Neural cell (in vitro differentiated cells): ENCODE data around the gene XXYLT1.

ENCODE experiments used
- EP300 ChIP-seq: fragments of 450-650 bp; conservative IDR thresholded peaks from 2 replicates; pipeline ENCODE4 v1.6.1; 2014; ENCODE audit warnings: antibody characterized with exemption, mild to moderate bottlenecking, moderate library complexity; ENCODE audit not compliant: poor library complexity, severe bottlenecking
- EZH2 ChIP-seq: fragments of 200-600, 300-800 bp; shearing (Covaris generic), sonication (generic); IDR thresholded peaks from 2 replicates; pipeline ENCODE4 v1.6.1; 2014; ENCODE audit warnings: antibody characterized with exemption, low read length, borderline replicate concordance, mild to moderate bottlenecking; ENCODE audit not compliant: insufficient read depth, poor library complexity, severe bottlenecking
- POLR2AphosphoS5 ChIP-seq: IDR thresholded peaks from 2 replicates; pipeline ENCODE4 v1.6.1; 2012
- RAD21 ChIP-seq: fragments of 450-650 bp; conservative IDR thresholded peaks from 2 replicates; pipeline ENCODE4 v1.6.1; 2014; ENCODE audit warnings: antibody characterized with exemption, mild to moderate bottlenecking, moderate library complexity
- REST ChIP-seq: IDR thresholded peaks from 2 replicates; pipeline ENCODE4 v1.6.1; 2012; ENCODE audit warnings: borderline replicate concordance
- SMC3 ChIP-seq: fragments of 450-650 bp; conservative IDR thresholded peaks from 2 replicates; pipeline ENCODE4 v1.6.1; 2014; ENCODE audit warnings: antibody characterized with exemption, mild to moderate bottlenecking, moderate library complexity; ENCODE audit not compliant: poor library complexity
- TAF1 ChIP-seq: IDR thresholded peaks from 2 replicates; pipeline ENCODE4 v1.6.1; 2012; ENCODE audit warnings: low read depth
- TF ChIP-seq, protein P1 (sequence below): fragments of 450-650 bp; IDR thresholded peaks from 2 replicates; pipeline ENCODE4 v1.5.1; 2014; ENCODE audit warnings: antibody characterized with exemption, mild to moderate bottlenecking, moderate library complexity; ENCODE audit not compliant: poor library complexity, severe bottlenecking

DNA sequence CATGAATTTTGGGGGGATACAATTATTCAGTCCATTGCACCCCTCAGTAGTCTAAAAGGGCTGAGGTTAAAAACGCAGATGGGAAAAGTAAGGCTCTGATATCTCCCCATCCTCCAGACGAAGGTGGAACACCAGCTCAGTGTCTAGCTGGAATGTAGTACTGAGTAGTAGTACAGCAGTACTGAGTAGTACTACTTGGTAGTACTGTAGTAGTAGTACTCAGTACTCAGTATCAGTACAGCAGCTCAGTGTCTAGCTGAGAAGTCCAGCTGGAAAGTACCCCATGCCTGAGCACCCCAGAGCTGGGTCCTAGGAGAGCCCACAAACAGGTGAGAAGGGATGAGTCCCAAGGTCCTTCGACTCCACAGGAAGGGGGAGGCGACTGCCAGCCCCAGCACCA is 148.7 kb downstream of the XXYLT1 start:
- TF ChIP-seq, protein P1, sequence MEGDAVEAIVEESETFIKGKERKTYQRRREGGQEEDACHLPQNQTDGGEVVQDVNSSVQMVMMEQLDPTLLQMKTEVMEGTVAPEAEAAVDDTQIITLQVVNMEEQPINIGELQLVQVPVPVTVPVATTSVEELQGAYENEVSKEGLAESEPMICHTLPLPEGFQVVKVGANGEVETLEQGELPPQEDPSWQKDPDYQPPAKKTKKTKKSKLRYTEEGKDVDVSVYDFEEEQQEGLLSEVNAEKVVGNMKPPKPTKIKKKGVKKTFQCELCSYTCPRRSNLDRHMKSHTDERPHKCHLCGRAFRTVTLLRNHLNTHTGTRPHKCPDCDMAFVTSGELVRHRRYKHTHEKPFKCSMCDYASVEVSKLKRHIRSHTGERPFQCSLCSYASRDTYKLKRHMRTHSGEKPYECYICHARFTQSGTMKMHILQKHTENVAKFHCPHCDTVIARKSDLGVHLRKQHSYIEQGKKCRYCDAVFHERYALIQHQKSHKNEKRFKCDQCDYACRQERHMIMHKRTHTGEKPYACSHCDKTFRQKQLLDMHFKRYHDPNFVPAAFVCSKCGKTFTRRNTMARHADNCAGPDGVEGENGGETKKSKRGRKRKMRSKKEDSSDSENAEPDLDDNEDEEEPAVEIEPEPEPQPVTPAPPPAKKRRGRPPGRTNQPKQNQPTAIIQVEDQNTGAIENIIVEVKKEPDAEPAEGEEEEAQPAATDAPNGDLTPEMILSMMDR: no peak
- no peak for TF ChIP-seq EZH2
- no peak for TF ChIP-seq SMC3
- no peak for TF ChIP-seq RAD21
- TF ChIP-seq REST: no peak
- TF ChIP-seq TAF1: no peak
- no peak for TF ChIP-seq EP300
- no peak for TF ChIP-seq POLR2AphosphoS5
